KOPT-K1 (cell line): ENCODE results near the gene CDC42BPB.

Experiments
- H3K27ac ChIP-seq: fragments of 200-600 bp; sonication (generic); 2 replicates; pipeline ENCODE4 v1.5.1; 2016; ENCODE audit warnings: antibody characterized with exemption, mild to moderate bottlenecking, low read depth, low read length; ENCODE audit not compliant: poor library complexity, severe bottlenecking
- H3K36me3 ChIP-seq: fragments of 200-600 bp; sonication (generic); 2 replicates; pipeline ENCODE4 v1.5.1; 2017; ENCODE audit warnings: antibody characterized with exemption, mild to moderate bottlenecking, low read length, moderate library complexity; ENCODE audit not compliant: insufficient read depth
- H3K9me3 ChIP-seq: fragments of 200-600 bp; sonication (generic); 2 replicates; pipeline ENCODE4 v1.5.1; 2017; ENCODE audit warnings: antibody characterized with exemption, low read length, mild to moderate bottlenecking; ENCODE audit not compliant: insufficient read depth, poor library complexity, severe bottlenecking

The CDC42BPB gene

DNA sequence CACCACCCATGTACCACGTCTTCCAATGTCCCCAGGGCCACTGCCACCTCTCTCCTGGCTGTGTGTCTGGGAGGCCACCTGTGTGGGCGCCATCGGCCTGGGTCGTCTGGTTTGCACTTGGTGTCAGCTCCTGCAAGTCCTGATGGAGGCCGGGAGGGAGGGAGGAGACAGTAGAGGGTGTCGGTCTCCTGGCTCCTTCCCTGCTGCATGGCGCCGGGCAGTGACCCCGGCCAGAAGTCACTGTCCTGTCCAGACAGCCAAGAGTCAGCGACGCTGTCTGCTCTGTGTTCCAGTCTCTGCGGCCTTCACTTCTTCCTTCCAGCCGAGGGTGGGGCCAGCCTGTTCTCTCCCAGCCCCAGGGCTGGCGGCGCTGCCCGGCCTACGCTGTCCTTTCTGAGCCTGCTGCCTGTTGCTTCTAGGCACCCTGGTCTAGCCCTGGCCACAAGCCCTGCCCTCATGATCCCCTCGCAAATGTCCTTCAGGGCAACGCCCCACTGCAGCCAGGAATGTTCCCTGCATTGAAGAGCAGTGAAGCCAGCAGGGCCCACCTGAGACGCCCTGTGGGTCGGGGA is 13.7 kb upstream of the CDC42BPB start:
- H3K36me3 ChIP-seq, result no peaks in the 10 kb centered on the region
- H3K9me3 ChIP-seq, result no peaks in the 10 kb centered on the region
- H3K27ac ChIP-seq, result no peak overlapping the region

DNA sequence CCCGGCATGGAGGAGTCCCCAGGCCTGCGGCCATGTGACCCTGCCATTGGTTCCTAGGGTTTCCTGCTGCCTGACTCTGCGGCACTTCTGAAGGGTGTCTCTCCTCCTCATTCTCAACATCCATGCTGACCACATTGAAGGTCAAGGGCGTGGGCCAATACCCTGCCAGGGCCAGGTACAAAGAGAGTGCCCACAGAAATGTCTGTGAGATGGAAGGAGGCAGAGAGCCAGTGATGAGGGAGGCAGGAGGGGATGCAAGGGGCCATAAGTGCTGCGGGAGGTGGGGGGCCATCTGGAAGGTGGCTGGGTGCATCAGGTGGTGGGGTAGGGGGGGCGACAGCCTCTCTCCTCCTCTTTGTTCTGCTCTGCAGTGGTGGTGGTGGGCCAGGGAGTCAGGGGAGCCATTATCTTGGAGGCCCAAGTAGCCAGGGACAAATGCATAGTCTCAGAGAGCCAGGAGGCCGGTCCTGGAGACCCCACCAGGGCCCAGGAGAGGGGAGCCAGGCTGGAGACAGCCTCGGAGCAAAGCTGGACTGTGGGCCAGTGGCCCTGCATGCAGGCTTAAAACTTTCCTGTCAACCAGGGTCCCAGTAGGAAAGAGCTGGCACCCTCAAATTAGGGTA is 13.0 kb upstream of the CDC42BPB start:
- no peaks in the 10 kb centered on the region for H3K36me3 ChIP-seq
- no peak overlapping the region for H3K27ac ChIP-seq
- H3K9me3 ChIP-seq, result no peaks in the 10 kb centered on the region

DNA sequence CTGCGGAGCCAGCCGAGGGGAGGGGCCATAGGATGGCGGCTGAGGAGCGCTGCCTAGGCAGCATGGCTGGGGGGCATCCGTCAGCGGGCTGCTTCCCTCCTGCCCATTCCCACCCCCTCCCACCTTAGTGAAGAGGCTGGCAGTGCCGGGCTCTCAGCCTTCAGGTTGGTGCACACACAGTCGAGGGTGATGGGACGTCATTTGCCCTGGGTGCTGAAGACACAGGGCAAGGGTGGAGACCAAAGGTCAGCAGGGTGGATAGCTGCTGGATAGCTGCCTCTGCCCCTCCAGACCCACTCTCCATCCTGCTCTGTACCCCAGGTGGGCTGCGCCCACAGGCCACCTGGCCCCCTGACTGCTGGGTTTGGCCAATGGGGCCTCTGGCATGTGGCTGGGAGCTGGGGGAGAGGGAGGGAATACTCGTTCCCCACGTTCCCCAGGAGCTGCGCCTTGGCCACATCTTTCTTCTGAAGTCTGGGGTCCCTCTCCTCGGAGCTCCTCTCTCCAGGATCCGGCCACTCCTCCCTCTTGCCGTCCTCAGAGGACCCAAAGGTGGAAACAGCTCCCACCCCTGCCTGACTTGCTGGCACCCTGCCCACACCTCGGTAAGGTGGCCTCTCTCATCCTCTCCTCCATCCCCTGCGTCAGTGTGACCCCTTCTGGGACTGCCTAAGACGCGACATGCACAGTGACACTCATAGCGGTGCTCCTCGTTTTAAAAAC is 11.2 kb upstream of the CDC42BPB start:
- Histone ChIP-seq H3K36me3 (no peaks in the 10 kb centered on the region), H3K9me3 (no peaks in the 10 kb centered on the region), H3K27ac (no peak overlapping the region)

DNA sequence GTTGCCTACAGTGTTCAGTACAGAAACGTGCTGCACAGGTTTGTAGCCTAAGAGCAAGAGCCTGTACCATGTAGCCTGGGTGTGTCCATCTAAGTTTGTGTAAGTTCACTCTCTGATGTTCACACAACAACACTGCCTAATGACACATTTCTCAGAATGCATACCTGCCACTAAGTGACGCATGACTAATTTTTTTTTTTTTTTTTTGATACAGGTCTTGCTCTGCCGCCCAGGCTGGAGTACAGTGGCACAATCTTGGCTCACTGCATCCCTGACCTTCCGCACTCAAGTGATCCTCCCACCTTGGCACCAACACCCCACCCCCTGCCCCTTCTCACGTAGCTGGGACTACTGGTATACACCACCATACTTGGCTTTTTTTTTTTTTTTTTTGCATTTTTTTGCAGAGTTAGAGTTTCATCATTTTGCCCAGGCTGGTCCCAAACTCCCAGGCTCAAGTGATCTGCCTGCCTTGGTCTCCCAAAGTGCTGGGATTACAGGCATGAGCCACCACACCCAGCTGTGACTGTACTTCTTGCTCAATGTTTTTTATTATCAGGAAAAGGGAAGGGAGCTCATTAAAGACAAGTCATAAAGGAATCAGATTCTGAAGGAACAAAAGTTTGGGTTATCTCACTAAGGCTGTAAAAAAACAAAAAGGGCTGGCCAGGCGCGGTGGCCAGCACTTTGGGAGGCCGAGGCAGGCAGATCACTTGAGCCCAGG is 10.0 kb upstream of the CDC42BPB start:
- no peaks in the 10 kb centered on the region for H3K9me3 ChIP-seq
- no peaks in the 10 kb centered on the region for H3K36me3 ChIP-seq
- H3K27ac ChIP-seq, result no peak overlapping the region

DNA sequence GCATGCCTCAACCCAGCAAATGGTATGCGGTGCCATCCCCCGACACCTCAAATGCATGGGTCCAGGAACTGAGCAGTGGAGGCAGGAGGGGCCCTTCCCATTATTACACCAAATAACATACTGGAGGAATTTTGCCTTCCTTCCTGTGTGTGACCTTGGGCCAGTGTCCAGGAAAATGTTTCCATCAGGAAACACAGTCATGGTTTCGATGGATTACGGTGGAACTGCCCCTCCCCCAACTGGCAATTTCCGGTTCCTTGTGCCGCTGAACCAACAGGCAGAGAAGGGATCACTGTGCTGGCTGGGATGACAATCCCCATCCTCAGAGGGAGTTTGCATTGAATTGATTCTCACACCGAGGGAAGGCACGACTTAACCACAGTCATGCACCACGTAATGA is 9.1 kb upstream of the CDC42BPB start:
- Histone ChIP-seq H3K9me3 (no peaks in the 10 kb centered on the region), H3K36me3 (no peaks in the 10 kb centered on the region), H3K27ac (no peak overlapping the region)

DNA sequence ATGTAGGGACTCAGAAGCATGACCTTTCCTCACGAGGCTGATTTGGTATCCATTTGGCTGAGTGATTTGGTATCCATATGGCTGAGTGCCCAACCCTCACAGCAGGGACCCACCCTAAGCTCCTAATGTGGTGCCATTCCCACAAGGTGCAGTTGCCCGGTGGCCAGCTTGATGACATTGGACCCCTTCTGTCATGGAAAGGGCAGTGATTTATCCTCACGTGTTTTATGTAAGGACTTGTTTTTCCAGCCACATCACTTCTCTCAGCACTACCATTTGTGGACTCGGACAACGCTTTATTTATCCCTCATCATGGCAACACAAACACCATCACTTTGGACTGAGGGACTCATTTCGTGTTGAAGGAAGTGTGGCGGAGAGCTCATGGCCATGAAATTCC is 8.5 kb upstream of the CDC42BPB start:
- no peak overlapping the region for H3K27ac ChIP-seq
- H3K9me3 ChIP-seq, result no peaks in the 10 kb centered on the region
- H3K36me3 ChIP-seq, result no peaks in the 10 kb centered on the region

DNA sequence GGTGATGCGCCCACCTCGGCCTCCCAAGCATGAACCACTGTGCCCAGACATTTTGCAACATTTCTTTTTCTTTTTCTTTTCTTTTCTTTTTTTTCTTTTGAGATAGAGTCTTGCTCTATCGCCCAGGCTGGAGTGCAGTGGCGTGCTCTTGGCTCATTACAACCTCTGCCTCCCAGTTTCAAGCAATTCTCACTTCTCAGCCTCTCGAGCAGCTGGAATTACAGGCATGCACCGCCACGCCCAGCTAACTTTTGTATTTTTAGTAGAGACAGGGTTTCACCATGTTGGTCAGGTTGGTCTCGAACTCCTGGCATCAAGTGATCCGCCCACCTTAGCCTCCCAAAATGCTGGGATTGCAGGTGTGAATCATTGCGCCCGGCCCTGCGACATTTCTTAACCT is 7.6 kb upstream of the CDC42BPB start:
- Histone ChIP-seq H3K9me3 (no peaks in the 10 kb centered on the region), H3K36me3 (no peaks in the 10 kb centered on the region), H3K27ac (no peak overlapping the region)

DNA sequence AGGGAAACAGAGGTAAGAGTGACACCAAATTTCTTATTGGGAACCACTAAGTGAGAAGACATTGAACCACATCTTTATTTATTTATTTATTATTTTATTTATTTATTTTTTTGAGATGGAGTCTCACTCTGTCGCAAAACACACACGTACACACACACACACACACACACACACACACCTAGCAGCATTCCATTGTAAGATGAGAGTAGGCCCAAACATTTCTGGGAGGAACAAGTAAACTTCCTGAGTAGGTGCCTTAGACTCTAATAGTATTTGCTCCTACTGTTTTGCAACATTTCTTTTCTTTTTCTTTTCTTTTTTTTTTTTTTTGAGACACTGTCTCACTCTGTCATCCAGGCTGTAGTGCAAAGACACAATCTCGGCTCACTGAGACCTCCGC is 7.1 kb upstream of the CDC42BPB start:
- H3K27ac ChIP-seq, result no peak overlapping the region
- no peaks in the 10 kb centered on the region for H3K9me3 ChIP-seq
- no peaks in the 10 kb centered on the region for H3K36me3 ChIP-seq

DNA sequence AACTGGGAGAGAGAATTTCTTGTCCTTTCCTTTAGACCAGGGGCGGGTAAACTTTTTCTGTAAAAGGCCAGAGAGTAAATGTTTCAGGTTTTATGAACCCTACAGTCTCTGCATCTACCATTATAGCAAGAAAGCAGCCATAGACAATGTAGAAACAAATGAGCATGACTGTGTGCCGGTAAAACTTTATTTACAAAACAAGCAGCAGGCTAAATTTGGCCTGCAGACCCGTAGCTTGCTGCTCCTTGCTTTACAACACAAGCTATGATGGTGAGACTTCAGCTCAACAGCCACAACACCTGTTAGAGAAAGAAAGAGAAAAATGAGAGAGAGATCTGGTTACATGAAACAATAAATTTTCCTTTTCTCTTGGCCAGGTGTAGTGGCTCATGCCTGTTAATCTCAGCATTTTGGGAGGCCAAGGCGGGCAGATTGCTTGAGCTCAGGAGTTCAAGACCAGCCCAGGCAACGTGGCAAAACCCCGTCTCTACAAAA is 4.2 kb upstream of the CDC42BPB start:
- H3K36me3 ChIP-seq, result no peaks in the 10 kb centered on the region
- H3K27ac ChIP-seq, result no peak overlapping the region
- no peaks in the 10 kb centered on the region for H3K9me3 ChIP-seq

DNA sequence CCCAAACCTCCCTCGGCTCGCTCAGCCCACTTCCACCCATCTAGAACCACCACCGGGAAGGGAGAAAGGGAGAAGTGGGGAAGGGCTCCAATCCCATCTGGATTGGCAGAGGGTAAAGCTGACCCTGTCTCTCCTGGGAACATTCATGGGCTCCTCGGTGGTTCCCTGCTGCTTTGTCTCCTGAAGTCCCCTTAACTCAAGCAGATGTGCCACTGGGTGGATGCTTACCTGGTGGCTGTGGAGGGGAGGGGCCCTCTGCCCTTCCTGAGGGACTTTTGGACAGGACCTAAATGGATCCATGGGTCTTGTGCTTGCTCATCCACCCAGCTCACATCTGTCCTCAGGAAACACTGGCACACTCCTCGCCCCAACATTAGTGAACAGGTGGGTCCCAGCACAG is 2.2 kb upstream of the CDC42BPB start:
- H3K27ac ChIP-seq, result no peak overlapping the region
- no peaks in the 10 kb centered on the region for H3K36me3 ChIP-seq
- H3K9me3 ChIP-seq, result no peaks in the 10 kb centered on the region

DNA sequence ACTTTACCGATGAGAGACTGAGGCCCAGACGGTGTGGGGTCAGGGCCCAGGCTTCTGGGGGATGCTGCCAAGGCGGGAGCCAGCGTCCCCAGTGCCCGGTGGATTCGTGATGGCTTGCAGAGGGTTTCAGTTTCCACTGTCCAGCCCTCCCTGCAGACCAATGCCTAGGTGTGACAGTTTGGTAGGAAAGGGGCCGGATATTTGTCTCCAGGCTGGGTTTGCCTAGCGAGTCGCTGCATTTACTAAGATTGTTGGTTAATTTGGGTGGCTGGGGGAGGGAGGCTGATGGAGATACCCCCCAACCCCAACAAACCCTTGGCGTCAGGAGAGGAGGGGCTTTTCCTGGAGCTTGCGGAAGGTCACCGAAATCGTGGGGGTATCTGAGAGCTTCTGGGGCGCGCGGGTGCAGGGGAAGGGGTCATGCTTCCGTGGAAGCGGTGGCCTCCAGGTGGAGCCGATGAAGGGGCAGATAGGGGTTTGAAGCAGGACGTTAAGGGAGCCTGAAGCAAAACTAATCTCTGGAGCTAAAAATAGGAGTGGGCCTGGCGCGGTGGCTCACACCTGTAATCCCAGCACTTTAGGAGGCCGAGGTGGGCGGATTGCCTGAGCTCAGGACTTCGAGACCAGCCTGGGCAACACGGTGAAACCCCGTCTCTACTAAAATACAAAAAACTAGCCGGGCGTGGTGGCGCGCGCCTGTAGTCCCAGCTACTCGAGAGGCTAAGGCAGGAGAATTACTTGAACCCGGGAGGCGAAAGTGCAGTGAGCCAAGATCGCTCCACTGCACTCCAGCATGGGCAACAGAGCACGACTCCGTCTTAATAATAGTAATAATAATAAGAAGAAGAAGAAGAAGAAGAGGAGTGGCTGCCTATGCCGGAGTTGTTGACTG is 1.1 kb upstream of the CDC42BPB start:
- Histone ChIP-seq H3K27ac (no peak overlapping the region), H3K36me3 (no peaks in the 10 kb centered on the region), H3K9me3 (no peaks in the 10 kb centered on the region)

DNA sequence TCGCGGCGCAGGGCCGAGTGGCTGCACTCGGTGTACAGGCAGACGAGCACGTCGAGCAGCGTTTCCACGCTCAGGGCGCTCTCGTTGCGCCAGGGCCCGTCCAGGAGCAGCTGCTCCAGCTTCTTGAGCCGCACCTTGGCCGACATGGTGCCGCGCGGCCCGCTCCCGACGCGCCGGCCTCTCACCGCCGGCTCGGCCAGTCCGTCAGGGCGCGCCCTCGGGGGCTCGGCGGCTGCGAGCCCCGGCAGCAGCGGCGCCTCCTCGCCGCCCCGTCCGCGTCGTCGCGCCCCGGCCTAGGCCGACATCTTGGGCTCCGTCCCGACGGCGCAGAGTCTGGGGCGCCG is 349 bp downstream of the CDC42BPB start:
- no peak overlapping the region for H3K27ac ChIP-seq
- H3K9me3 ChIP-seq, result no peaks in the 10 kb centered on the region
- H3K36me3 ChIP-seq, result no peaks in the 10 kb centered on the region

DNA sequence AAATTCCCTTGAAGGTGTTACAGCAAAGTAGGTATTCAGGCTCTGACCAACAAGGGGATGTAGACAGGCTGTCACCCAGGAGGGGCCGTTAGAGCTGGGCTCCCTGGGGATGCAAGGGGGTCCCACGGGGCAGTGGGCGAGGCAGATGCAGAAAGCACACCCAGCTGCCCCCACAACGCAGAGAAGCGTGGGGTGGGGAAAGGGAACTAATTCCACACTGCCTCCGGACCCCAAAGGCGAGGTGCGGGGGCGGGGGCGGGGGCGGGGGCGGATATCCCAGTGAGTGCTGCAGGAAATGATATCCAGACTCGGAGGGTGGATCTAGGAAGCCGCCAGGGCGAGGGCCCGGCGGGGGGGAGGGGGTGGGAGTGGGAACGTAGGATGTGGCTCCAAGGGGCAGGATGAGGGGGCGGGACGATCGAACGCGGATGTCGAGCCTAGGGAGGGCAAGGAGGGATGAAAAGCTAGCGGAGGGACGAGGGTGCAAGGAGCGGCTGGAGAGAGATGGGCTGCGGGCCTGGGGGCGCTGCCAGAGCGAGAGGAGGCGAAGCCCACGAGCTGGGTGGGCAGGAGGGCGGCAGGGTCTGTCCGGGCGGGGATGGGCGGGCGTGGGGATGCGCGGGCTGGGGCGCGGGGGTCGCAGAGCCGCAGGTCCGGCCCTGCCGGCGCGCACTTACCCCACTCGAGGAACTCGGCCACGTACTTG is 874 bp downstream of the CDC42BPB start:
- Histone ChIP-seq H3K27ac (no peak overlapping the region), H3K36me3 (no peaks in the 10 kb centered on the region), H3K9me3 (no peaks in the 10 kb centered on the region)

DNA sequence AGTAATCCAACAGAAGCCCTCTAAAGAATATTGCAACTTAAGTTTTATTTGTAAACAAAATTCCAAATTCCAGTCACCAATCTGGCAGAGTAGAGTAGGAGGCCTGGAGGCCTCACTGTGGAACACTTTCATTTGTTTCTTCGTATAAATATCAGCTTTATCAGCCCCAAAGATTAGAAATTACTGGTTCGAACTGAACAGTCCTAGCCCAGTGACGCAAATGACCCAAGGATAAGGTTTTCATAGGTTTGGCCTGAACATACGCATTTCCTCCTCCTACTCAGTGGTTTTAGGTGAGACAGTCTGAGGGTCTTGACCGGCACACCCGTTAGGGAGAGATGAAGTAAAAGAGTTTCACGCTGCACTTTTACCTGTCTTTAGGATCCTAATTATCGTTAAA is 1.7 kb downstream of the CDC42BPB start:
- Histone ChIP-seq H3K27ac (no peak overlapping the region), H3K36me3 (no peaks in the 10 kb centered on the region), H3K9me3 (no peaks in the 10 kb centered on the region)
